Activated T-cell treated with anti-CD3 and anti-CD28 coated beads, Interleukin-2, amount 50 U/mL, for 72 hours (primary cell): ENCODE data around the gene AVP. TPM values are rescaled to one million over a fixed set of nuclear protein-coding genes. Genes with fewer than 3 reads are reported as not detected.
"Not testable (repeated sequence)": the region's sequence is repeated elsewhere in the genome, so short reads cannot be mapped to it uniquely, and the experiment has no call there.

ENCODE experiments used
- ATAC-seq, 2 donors: fragments of 150-1000 bp; cut with Tn5 transposase; replicated peaks in 1 of 2; 2 replicates each; pipeline ENCODE4 v1.10.0; 2021; ENCODE audit warnings: moderate library complexity in 2 of 2, mild to moderate bottlenecking in 1 of 2
- DNase-seq, 2 donors: peaks; one replicate each; pipeline ENCODE4 v3.0.0; 2021 to 2022; ENCODE audit warnings: mixed read lengths in 1 of 2
- H3K27ac Mint-ChIP-seq: one replicate; pipeline ENCODE4 v1.8.0; 2022; ENCODE audit warnings: mild to moderate bottlenecking, moderate library complexity, mixed read lengths
- H3K27me3 Mint-ChIP-seq: one replicate; pipeline ENCODE4 v1.8.0; 2022; ENCODE audit warnings: low read depth, mixed read lengths
- H3K36me3 Mint-ChIP-seq, 2 donors: one replicate each; pipeline ENCODE4 v1.8.0; 2022; ENCODE audit warnings: mixed read lengths in 2 of 2, mild to moderate bottlenecking in 1 of 2; ENCODE audit not compliant: insufficient read depth in 2 of 2
- H3K4me1 Mint-ChIP-seq: one replicate; pipeline ENCODE4 v1.8.0; 2022; ENCODE audit warnings: low read depth, mixed read lengths
- H3K4me3 Mint-ChIP-seq, 2 donors: one replicate each; pipeline ENCODE4 v1.8.0; 2022; ENCODE audit warnings: mild to moderate bottlenecking in 2 of 2, mixed read lengths in 2 of 2, moderate library complexity in 2 of 2
- H3K9me3 Mint-ChIP-seq, 2 donors: one replicate each; pipeline ENCODE4 v1.8.0; 2022; ENCODE audit warnings: mixed read lengths in 2 of 2
- total RNA-seq, 2 donors: library from RNA; stranded (reverse); gene quantifications; one replicate each; pipeline ENCODE4 v1.2.3, GENCODE V29; 2022

AVP gene
- total RNA-seq, 2 donors from 2014 or later, result not detected

- Mint-ChIP-seq H3K4me3 (no peak overlapping the region), H3K27ac (no peak overlapping the region), H3K27me3 (peaks cover 31% of the 10 kb centered on the region), H3K36me3 (no peaks in the 10 kb centered on the region), H3K4me1 (peaks cover 18% of the 10 kb centered on the region), H3K9me3 (no peaks in the 10 kb centered on the region)
- DNase-seq (no peak), ATAC-seq (no peak)
These were observed 1.1 kb upstream of the AVP start for GRCh38 chr20:3085571-3086072.

- Mint-ChIP-seq H3K4me3 (no peak overlapping the region), H3K27me3 (peaks cover 38% of the 10 kb centered on the region)
These were observed 449 bp upstream of the AVP start for GRCh38 chr20:3084986-3085360.

GRCh38 chr20:3082955-3083952 lies 1.3 kb downstream of the AVP start:
- Mint-ChIP-seq H3K4me3 (peak overlapping the region; percentile 59 to 79), H3K36me3 (no peaks in the 10 kb centered on the region), H3K27ac (no peak overlapping the region), H3K9me3 (no peaks in the 10 kb centered on the region), H3K27me3 (peaks cover 41% of the 10 kb centered on the region), H3K4me1 (peaks cover 11% of the 10 kb centered on the region)
- no peak for DNase-seq
- ATAC-seq, result peak; percentile 48 to 52

More at GRCh38 chr20:3084986-3085360, 449 bp upstream of the AVP start:
- Mint-ChIP-seq H3K9me3 (no peaks in the 10 kb centered on the region), H3K4me1 (peaks cover 11% of the 10 kb centered on the region), H3K27ac (no peak overlapping the region), H3K36me3 (no peaks in the 10 kb centered on the region)
- DNase-seq (no peak), ATAC-seq (no peak)

GRCh38 chr20:3082306-3082951 lies 2.1 kb downstream of the AVP start:
- no peaks in the 10 kb centered on the region for H3K9me3 Mint-ChIP-seq
- ATAC-seq (peak; percentile 48 to 58), DNase-seq (no peak)
- H3K27ac Mint-ChIP-seq, result no peak overlapping the region
- peaks cover 47% of the 10 kb centered on the region for H3K27me3 Mint-ChIP-seq
- H3K4me3 Mint-ChIP-seq, result peak overlapping the region; percentile 6 to 78
- peaks cover 16% of the 10 kb centered on the region for H3K4me1 Mint-ChIP-seq
- H3K36me3 Mint-ChIP-seq, result no peaks in the 10 kb centered on the region

GRCh38 chr20:3081641-3082040 lies 2.9 kb downstream of the AVP start:
- DNase-seq (no peak), ATAC-seq (no peak)
- Mint-ChIP-seq H3K9me3 (no peaks in the 10 kb centered on the region), H3K4me1 (peaks cover 24% of the 10 kb centered on the region), H3K36me3 (no peaks in the 10 kb centered on the region), H3K27me3 (peaks cover 48% of the 10 kb centered on the region), H3K4me3 (peak overlapping the region; percentile 6 to 78), H3K27ac (no peak overlapping the region)

- H3K4me3 Mint-ChIP-seq, result no peak overlapping the region
- no peak overlapping the region for H3K27ac Mint-ChIP-seq
- H3K4me1 Mint-ChIP-seq, result peaks cover 25% of the 10 kb centered on the region
- no peaks in the 10 kb centered on the region for H3K36me3 Mint-ChIP-seq
- H3K27me3 Mint-ChIP-seq, result peaks cover 48% of the 10 kb centered on the region
- H3K9me3 Mint-ChIP-seq, result no peaks in the 10 kb centered on the region
- ATAC-seq (no peak), DNase-seq (no peak)
These were observed 3.6 kb downstream of the AVP start for GRCh38 chr20:3080939-3081388.

- Mint-ChIP-seq H3K4me1 (peaks cover 33% of the 10 kb centered on the region), H3K36me3 (no peaks in the 10 kb centered on the region), H3K4me3 (peak overlapping the region; percentile 32 to 39)
These were observed 6.8 kb downstream of the AVP start for GRCh38 chr20:3077618-3078134.

GRCh38 chr20:3075315-3075714 lies 9.2 kb downstream of the AVP start:
- not testable (repeated sequence) for H3K4me3 Mint-ChIP-seq, ATAC-seq, H3K27ac Mint-ChIP-seq, DNase-seq, H3K9me3 Mint-ChIP-seq, H3K36me3 Mint-ChIP-seq
- Mint-ChIP-seq H3K27me3 (peaks cover 13% of the 10 kb centered on the region), H3K4me1 (peaks cover 41% of the 10 kb centered on the region)

More at GRCh38 chr20:3077618-3078134, 6.8 kb downstream of the AVP start:
- ATAC-seq (peak; percentile 49 to 64), DNase-seq (no peak)
- Mint-ChIP-seq H3K27ac (no peak overlapping the region), H3K9me3 (no peaks in the 10 kb centered on the region), H3K27me3 (peaks cover 34% of the 10 kb centered on the region)

- ATAC-seq, result no peak
- no peak overlapping the region for H3K4me3 Mint-ChIP-seq
- H3K27me3 Mint-ChIP-seq, result peaks cover 8% of the 10 kb centered on the region
- H3K9me3 Mint-ChIP-seq, result no peaks in the 10 kb centered on the region
- no peak for DNase-seq
- H3K36me3 Mint-ChIP-seq, result peaks cover 0 to 2% of the 10 kb centered on the region in 2 donors
- H3K27ac Mint-ChIP-seq, result no peak overlapping the region
- peaks cover 41% of the 10 kb centered on the region for H3K4me1 Mint-ChIP-seq
These were observed 9.7 kb downstream of the AVP start for GRCh38 chr20:3074812-3075211.

GRCh38 chr20:3073251-3073643 lies 11.3 kb downstream of the AVP start:
- peak overlapping the region; percentile 82 to 83 for H3K4me3 Mint-ChIP-seq
- not testable (repeated sequence) for H3K36me3 Mint-ChIP-seq

GRCh38 chr20:3072530-3073250 lies 11.8 kb downstream of the AVP start:
- Mint-ChIP-seq H3K9me3 (no peaks in the 10 kb centered on the region), H3K4me3 (peak overlapping the region; percentile 82 to 83), H3K36me3 (peaks cover 0 to 2% of the 10 kb centered on the region in 2 donors), H3K27ac (no peak overlapping the region), H3K4me1 (peaks cover 38% of the 10 kb centered on the region), H3K27me3 (peaks cover 3% of the 10 kb centered on the region)
- ATAC-seq (no peak), DNase-seq (no peak)

More at GRCh38 chr20:3073251-3073643, 11.3 kb downstream of the AVP start:
- peaks cover 41% of the 10 kb centered on the region for H3K4me1 Mint-ChIP-seq
- not testable (repeated sequence) for H3K9me3 Mint-ChIP-seq, H3K27ac Mint-ChIP-seq, H3K27me3 Mint-ChIP-seq
- ATAC-seq, result peak; percentile 11 to 34
- peak; percentile 24 to 40 for DNase-seq
